Epidermal melanocyte (primary cell): ENCODE results near the gene OR7A10.
"Not testable (repeated sequence)": the region's sequence is repeated elsewhere in the genome, so short reads cannot be mapped to it uniquely, and the experiment has no call there.

ENCODE experiments used
- DNase-seq: peaks from one replicate; pipeline ENCODE4 v3.0.0; 2011; ENCODE audit warnings: low spot score; ENCODE audit not compliant: insufficient read length

Gene OR7A10

GRCh38 chr19:14795078-14795721, 53.5 kb downstream of the OR7A10 start:
- DNase-seq: no peak

- DNase-seq: not testable (repeated sequence)
These were observed 56.5 kb downstream of the OR7A10 start for GRCh38 chr19:14792250-14792649.
